BE2C (cell line): ENCODE data around the gene ECD. TPM values are rescaled to one million over a fixed set of nuclear protein-coding genes. Genes with fewer than 3 reads are reported as not detected.

ENCODE experiments used
- DNase-seq: peaks from one replicate; pipeline ENCODE4 v3.0.0-alpha.2; 2020
- H3K27me3 ChIP-seq: fragments of 250-450 bp; sonication (Bioruptor Pico); 2 replicates; pipeline ENCODE4 v1.5.1; 2020; ENCODE audit warnings: mild to moderate bottlenecking
- H3K36me3 ChIP-seq: fragments of 250-450 bp; sonication (Bioruptor Pico); 2 replicates; pipeline ENCODE4 v1.5.1; 2020; ENCODE audit warnings: mild to moderate bottlenecking
- H3K4me1 ChIP-seq: fragments of 250-450 bp; sonication (Bioruptor Pico); 2 replicates; pipeline ENCODE4 v1.5.1; 2020
- H3K4me3 ChIP-seq: 2 replicates; pipeline ENCODE4 v1.5.1; 2011; ENCODE audit warnings: low read depth, low read length
- H3K9me3 ChIP-seq: fragments of 250-450 bp; sonication (Bioruptor Pico); 2 replicates; pipeline ENCODE4 v1.5.1; 2020
- polyA plus RNA-seq: library from polyadenylated mRNA; unstranded; fragments of >200 nt; gene quantifications from one replicate; pipeline ENCODE4 v1.2.1, GENCODE V29; 2012; ENCODE audit warnings: low read depth, missing spikeins; ENCODE audit not compliant: insufficient read length, insufficient read depth
- TF ChIP-seq, protein P1 (sequence below): IDR thresholded peaks from 2 replicates; pipeline ENCODE4 v1.5.1; 2012; ENCODE audit warnings: mild to moderate bottlenecking, low read depth, low read length

The ECD gene
- 42.1 TPM for polyA plus RNA-seq

DNA sequence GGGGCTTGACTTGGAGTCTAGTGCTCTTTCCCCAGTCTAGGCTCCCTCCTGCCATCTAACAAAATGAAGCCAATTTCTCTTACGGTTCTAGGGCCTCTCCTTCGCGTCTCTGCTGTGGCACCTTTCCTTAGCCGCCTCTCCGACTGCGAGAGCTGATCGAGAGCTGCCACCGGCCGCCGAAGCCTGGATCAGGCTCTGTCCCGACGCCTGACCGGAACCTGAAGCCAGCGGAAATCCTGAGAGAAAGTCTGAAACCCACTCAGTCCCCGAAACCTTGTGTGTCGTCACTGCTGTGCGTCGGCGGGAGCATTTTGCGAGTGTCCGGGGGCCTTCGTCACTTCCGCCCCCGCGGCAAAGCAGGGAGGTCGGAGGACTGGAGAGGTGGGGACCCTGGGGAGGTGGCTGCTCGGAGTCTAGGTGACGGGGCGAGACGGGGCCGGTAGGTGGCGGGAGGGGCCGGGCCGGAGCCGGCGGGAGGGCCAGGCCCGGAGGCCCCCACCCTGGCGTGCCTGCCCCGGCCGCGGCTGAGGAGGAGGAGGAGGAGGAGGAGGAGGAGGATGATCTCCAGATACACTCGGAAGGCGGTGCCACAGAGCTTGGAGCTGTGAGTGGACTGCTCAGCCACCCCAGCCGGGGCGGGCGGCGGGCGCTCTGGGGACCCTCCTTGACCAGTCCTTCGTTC lies at the start of gene ECD, which contains the start of gene FAM149B1:
Gene ECD (minus strand): TSS at position 226 of the 682 bp plus-strand sequence. CDS start 4,071 bp downstream, outside the sequence.
Gene FAM149B1 (plus strand): TSS at position 337 of the 682 bp plus-strand sequence. CDS start 221 bp downstream, at position 558.
- Histone ChIP-seq H3K9me3 (no peaks in the 10 kb centered on the region), H3K4me3 (peak within 1 kb of the TSS; percentile 91), H3K27me3 (no peaks in the 10 kb centered on the region), H3K36me3 (peaks cover 14% of the 10 kb centered on the region), H3K4me1 (peaks cover 4% of the 10 kb centered on the region)
- peak; percentile 94 for DNase-seq
- TF ChIP-seq, protein P1, sequence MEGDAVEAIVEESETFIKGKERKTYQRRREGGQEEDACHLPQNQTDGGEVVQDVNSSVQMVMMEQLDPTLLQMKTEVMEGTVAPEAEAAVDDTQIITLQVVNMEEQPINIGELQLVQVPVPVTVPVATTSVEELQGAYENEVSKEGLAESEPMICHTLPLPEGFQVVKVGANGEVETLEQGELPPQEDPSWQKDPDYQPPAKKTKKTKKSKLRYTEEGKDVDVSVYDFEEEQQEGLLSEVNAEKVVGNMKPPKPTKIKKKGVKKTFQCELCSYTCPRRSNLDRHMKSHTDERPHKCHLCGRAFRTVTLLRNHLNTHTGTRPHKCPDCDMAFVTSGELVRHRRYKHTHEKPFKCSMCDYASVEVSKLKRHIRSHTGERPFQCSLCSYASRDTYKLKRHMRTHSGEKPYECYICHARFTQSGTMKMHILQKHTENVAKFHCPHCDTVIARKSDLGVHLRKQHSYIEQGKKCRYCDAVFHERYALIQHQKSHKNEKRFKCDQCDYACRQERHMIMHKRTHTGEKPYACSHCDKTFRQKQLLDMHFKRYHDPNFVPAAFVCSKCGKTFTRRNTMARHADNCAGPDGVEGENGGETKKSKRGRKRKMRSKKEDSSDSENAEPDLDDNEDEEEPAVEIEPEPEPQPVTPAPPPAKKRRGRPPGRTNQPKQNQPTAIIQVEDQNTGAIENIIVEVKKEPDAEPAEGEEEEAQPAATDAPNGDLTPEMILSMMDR = no peak

DNA sequence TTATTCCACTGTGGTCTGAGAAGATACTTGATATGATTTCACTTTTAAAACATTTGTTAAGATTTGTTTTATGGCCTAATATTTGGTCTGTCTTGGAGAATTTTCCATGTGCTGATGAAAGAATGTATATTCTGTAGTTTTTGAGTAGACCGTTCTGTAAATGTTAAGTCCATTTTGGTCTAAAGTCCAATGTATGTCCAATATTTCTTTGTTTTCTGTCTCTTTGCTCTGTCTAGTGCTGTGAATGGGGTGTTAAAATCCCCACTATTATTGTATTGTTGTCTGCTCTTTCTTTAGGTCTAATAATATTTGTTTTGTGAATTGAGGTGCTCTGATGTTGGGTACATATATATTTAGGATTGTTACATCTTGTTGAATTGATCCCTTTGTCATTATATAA lies 47.9 kb upstream of the ECD start:
- Histone ChIP-seq H3K36me3 (no peaks in the 10 kb centered on the region), H3K4me1 (no peaks in the 10 kb centered on the region), H3K4me3 (no peak overlapping the region), H3K9me3 (no peaks in the 10 kb centered on the region), H3K27me3 (no peaks in the 10 kb centered on the region)
- TF ChIP-seq, protein P1 = no peak
- no peak for DNase-seq

DNA sequence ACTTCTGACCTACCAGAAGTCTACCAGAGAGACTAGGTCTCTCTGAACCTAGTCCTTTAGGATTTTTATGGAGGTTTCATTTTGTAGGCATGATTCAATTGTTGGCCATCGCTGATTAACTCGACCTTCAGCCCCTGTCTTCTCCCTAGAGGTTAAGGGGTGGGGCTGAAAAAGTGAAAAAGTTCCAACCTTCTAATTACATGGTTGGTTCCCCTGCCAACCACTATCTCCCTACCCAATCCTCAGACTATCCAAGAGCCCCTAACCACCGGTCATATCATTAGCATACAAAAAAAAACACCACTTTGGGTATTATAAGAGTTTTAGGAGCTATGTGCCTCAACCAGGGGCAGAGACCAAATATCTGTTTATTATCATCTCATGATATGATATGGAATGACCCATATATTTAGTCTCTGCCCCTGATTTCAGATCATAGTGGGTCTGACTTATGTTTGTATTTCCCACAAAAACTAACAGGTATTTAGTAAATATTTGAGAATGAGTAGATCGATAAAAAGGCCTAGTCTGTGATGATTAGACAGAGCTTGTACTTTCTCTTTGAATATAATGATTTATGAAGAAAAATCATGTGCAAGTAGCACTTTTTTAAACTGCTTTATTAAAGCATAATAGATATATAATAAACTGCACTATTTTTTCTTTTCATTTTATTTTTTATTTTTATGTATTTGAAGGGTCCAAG lies 43.5 kb upstream of the ECD start:
- no peak overlapping the region for H3K4me3 ChIP-seq
- no peaks in the 10 kb centered on the region for H3K4me1 ChIP-seq
- no peak for DNase-seq
- H3K9me3 ChIP-seq = no peaks in the 10 kb centered on the region
- H3K36me3 ChIP-seq = no peaks in the 10 kb centered on the region
- TF ChIP-seq, protein P1 = no peak
- no peaks in the 10 kb centered on the region for H3K27me3 ChIP-seq

DNA sequence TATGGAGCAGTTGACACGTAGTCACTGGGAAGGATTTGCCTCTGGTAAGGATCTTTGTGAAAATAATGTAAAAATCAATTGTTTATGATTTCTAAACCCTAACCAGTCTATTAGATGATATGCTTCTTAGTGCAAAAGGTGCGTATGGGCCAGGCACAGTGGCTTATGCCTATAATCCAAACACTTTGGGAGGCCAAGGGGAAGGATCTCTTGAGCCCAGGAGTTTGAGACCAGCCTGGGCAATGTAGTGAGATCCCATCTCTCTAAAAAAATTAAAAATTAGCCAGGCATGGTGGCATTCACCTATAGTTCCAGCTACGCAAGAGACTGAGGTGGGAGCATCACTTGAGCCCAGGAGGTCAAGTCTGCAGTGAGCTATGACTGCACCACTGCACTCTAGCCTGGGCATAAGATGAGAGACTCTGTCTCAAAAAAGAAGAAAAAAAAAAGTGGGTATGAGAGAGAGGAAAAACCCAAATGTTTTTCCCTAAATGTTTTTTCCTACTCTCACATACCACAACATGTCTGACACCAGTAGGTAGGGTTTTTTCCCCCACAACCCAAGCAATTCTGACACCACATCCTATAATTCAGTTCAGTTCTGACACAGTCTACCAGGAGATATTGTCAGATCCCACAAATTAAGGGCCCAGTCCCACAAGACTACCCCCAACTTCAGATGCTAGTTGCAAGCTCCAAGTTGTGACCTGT lies 42.7 kb upstream of the ECD start:
- TF ChIP-seq, protein P1 = no peak
- Histone ChIP-seq H3K9me3 (no peaks in the 10 kb centered on the region), H3K4me1 (no peaks in the 10 kb centered on the region), H3K27me3 (no peaks in the 10 kb centered on the region), H3K4me3 (no peak overlapping the region), H3K36me3 (no peaks in the 10 kb centered on the region)
- no peak for DNase-seq

DNA sequence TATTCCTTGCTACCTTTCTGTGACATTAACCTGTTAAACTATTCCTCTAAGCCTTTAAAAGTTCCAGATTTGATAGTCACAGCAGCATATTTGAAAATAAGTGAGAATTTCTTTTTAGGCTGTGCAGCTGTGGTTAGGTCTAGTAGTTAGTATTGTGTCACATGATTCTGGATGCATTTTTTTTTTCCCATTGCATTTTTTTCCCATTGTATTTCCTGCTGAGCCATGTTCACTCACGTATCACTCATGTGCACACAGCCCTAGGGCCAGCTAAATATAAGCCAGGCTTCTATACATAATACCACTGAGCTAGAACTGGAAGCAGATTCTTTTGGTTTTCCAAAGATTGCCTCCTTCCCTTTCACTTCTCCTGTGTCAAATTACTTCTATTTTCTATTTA lies 41.9 kb upstream of the ECD start:
- Histone ChIP-seq H3K9me3 (no peaks in the 10 kb centered on the region), H3K4me3 (no peak overlapping the region), H3K4me1 (no peaks in the 10 kb centered on the region), H3K36me3 (no peaks in the 10 kb centered on the region), H3K27me3 (no peaks in the 10 kb centered on the region)
- TF ChIP-seq, protein P1 = no peak
- DNase-seq = no peak
